Left colon (tissue), 2 donors: ENCODE measurements around the gene SNX22. TPM values are rescaled to one million over a fixed set of nuclear protein-coding genes. Genes with fewer than 3 reads are reported as not detected.

Experiments
- ATAC-seq: fragments of 200-7000 bp; cut with Tn5 transposase; one replicate; pipeline ENCODE4 v1.9.1; 2020; ENCODE audit warnings: mild to moderate bottlenecking, moderate library complexity
- DNase-seq, 2 donors: peaks; one replicate each; pipeline ENCODE4 v3.0.0-alpha.2; 2020
- intact Hi-C, 2 donors: fragments of 100-400 bp; cut with DNase I in 1 of 2; cut with micrococcal nuclease in 1 of 2; formaldehyde crosslinking; loops; one replicate each; pipeline versions ENCODE4 v1.11.2 to v1.14.0; 2022; cut with DNase I, micrococcal nuclease
- total RNA-seq, 2 donors: library from RNA; stranded (reverse); fragmentation: NEBNext Ultra II Directional; extraction: Animal tissue kit (Norgen Biotek cat#: 25700); gene quantifications; one replicate each; pipeline ENCODE4 v1.2.1, GENCODE V29; 2021
- donor health status: DM: no; HTN: no; CAD: no.
- donor health status: DM: yes; HTN: yes; CAD: no.

Gene SNX22
- total RNA-seq, 2 donors from 2014 or later: 0.34 to 0.73 TPM

DNA sequence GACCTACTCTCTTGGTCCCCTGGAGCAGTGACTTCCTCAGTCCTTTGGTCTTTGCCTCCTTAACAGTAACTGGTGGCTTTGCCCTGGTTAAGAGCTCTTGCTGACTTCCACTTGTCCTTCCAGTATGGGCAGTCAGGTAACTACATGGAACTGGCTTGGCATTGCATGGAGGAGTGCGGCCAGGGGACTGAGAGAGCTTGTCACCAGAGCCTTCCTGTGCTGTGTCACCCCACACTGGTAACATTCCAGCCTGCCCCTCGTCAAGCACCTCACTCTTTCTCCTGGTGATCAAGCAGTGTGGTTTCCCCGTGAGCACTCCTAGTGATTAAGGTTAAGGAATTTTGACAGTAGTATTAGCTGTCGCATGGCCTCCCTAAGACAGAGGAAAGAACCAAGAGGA lies 19.3 kb upstream of the SNX22 start:
- ATAC-seq: no peak
- intact Hi-C loops: no loop called here

DNA sequence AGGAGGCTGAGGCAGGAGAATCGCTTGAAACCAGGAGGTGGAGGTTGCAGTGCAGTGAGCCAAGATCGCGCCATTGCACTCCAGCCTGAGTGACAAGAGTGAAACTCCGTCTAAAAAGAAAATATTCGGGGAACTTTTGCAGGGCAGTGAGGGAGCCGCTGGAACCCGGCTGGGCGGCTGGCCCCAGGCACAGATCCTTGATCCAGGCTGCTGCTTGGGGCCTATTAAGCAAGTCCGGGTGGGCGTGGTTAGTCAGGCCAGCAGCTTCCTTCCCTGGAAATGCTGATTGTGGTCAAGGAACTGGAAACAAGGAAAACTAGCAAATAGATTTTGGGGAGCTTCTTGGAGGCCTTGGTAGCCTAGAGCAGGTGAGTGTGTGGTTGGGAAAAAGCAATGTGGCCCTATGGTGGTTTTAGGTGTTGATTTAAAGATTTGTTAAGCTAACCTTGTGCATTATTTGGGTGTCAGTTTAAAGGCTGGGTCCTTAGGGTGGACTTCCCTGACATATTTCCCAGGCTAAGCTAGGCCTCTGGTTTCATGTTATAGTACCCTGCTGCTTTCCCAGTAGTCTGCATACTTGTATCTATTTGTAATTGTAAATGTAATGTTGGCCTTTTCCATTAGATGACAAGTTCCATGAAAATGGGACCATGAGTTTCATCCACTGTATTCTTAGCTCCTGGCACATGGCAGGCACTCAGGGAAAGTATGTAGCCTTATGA lies 17.7 kb upstream of the SNX22 start:
- no peak for ATAC-seq
- intact Hi-C loops: no loop called here
- DNase-seq: no peak

More for the DNA sequence above, 19.3 kb upstream of the SNX22 start:
- no peak for DNase-seq

DNA sequence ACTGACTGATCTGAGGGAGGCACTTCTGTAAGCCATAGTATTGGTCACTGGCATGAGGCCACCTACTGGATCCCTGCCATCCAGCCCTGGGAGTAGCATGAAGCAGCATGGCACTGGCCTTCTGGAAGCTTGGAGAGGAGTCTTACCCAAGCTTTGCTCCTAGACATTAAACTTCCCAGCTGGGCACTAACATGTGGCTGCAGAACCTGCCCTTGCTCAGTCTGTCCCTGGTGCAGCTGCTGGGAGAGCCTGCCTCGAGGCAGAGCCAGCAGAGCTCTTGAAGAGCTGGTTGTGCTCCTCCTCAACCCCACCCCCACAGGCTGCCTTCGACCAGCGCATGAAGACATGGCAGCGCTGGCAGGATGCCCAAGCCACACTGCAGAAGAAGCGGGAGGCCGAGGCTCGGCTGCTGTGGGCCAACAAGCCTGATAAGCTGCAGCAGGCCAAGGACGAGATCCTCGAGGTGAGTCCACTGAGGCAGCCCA lies 17.1 kb upstream of the SNX22 start:
- DNase-seq (no peak), ATAC-seq (no peak)
- intact Hi-C loops: no loop called here

DNA sequence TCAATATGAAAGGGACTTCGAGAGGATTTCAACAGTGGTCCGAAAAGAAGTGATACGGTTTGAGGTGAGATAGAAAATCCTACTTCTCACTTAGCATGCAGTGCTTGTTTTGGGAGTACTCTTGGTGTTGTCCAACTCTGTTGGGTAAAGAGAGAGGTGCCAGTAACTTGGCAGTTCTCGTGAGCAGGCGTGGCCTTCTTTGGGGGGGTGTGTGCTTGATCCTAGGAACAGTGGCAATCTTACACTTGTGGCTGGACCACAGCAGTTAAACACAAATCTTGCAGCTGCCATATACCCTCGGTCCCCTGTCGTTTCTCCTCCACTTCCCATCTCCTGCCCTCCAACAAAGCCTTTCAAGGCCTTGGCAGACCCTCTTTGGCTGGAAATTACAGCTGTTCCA lies 15.2 kb upstream of the SNX22 start:
- no peak for DNase-seq
- ATAC-seq: no peak
- intact Hi-C loops: no loop called here

DNA sequence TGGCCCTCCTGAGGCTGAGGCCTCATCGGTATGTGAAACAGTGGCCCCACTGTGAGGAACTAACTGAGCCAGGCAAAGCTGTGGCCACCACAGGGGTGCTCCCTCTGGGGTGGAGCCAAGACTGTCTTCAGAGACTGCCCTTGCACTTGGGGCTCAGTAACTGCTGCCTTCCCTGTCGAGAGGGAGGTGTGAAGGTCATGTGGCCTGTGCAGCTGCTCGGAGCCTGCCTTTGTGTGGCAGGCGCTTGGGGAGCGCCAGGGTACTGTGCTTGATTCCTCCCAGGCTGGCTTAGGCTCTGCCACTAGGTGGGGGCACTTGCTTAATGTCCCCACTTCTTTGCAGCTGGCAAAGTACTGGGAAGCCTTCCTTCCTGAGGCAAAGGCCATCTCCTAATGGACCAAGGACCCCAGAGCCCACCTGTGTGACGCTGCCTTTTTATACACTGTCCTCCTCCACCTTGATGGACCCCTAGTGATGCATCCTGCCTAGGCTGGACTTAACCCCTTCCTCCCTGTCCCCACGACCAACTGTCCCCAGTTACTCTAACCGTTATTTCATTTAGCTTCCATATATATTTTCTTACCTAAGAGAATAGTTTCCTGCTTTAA lies 14.2 kb upstream of the SNX22 start:
- intact Hi-C loops: no loop called here
- DNase-seq: no peak
- peak; percentile 23 for ATAC-seq

DNA sequence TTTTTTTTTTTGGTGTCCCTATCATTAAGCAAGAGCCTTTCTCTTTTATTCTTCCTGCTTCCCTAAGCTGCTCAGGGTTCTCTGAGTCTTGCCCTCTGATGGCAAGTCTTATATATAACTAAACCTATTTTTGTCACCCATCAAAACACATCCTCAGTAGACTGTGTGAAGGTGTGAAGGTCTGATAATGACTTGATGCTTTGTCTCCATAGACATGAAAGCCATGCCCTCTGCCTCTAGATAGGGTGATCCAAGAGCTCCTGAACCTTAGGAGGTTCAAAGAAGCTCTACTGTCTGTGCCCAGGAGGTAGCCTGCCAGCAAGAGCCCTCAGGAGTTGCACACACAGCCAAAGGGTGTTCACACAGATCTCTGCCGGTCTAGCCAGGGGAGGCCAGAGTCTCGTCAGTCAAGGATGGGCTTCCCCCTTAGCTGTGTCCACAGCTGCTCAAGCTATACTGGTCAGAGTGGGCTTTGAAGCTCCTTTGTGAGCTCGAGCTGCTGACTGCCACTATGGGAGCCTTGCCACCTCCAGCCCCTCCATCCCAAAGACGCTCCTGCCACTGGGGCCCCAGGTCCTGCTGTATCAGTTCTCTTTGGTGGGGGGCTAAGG lies 13.1 kb upstream of the SNX22 start:
- ATAC-seq (no peak), DNase-seq (no peak)
- intact Hi-C loops: no loop called here

DNA sequence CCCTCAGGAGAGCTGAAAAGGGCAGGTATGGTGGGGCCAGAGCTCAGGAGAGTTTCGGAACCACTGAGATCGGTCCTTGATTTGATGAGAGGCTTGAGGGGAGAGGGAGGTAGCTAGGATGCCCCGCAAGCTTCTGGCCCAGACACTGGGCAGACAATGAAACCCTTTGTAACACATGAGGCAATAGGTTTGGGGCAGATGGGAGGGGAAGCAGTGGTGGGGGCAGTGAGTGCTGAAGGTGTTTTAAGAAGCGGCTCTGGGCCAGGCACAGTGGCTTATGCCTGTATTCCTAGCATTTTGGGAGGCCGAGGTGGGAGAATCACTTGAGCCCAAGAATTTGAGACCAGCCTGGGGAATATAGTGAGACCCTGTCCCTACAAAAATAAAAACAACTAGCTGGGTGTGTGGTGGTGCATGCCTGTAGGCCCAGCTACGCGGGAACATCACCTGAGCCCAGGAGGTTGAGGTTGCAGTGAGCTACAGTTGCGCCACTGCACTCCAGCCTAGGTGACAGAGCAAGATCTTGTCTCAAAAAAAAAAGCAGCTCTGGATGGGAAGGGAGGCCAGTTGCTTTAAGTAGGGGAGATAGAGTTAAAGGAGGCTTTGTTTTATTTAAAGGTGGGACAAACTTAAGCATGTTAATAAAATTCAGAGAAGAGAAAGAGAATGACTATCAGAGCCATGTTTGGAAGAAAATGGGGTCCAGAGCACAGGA lies 9.6 kb upstream of the SNX22 start:
- intact Hi-C loops: no loop called here
- ATAC-seq (no peak), DNase-seq (no peak)

DNA sequence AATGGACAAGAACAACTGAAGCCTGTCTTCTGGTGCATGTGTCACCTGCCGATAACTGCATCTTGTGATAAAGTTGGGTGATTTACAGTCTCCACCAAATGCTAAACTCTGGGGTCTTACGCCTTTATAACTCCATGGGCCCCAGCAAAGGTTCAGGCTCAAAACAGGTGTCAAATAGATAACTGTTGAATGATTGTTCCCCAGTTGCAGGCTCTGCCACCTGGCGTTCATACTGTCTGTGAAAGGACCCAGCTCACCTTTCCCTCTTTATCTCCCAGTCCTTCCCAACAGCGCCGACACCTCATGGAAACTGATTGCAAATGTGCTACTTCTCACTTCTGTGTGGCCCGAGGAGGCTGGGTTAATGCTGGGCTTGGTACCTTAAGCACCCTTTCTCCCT lies 8.3 kb upstream of the SNX22 start:
- ATAC-seq: no peak
- no peak for DNase-seq
- intact Hi-C loops: no loop called here

DNA sequence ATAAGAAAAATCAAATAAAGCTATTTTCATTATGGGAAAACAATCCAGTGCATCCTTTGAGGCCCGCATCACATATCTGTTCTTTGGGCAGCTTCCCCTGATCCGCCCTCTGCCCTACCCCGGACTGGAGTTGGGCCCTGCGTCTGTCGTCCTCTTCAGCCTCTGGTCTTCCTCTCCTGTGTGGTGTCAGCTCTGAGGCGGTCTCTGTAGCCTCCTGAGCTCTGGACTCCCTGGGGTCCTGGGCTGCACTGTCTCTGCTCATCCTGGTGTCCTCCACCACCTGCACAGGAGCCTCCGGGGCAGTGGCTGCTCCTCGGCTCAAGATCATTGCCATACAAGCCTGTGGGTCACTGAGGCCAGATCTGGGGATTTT lies 7.4 kb upstream of the SNX22 start:
- intact Hi-C loops: no loop called here
- DNase-seq (no peak), ATAC-seq (no peak)

DNA sequence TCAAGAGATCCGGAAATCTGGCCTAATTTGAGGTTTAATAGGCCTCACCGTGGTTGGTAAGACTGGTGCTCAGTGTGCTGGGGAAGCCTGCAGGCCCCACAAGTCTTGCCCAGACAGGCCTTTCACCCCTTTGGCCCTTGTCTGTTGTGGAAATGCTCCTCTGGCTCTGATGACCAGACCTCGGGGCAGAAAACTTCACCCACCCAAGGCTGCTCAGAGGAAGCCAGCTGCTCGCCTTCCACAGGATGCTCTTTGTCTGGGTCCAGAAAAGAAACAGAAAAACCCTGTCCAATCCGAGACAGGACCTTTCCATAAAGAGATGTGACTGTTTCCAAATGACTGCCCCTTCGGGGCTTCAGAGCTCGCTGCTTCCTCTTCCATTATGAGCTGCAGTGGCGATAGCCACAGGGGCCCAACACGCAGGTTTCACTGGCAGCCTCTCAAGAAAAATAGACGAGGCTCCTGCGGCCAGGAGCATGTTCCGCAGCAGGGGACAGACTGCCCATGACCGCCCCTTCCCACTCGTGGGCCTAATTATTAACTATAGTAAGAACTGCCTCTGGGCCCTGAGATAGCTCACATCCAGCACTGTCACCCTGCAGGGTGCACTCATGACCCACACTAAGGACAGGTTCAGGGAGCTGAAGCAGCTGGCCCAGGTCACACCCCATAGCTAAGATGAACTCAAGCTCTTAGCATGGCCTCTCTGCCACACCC lies 6.8 kb upstream of the SNX22 start:
- intact Hi-C loops: no loop called here
- DNase-seq: no peak
- ATAC-seq: peak; percentile 26

DNA sequence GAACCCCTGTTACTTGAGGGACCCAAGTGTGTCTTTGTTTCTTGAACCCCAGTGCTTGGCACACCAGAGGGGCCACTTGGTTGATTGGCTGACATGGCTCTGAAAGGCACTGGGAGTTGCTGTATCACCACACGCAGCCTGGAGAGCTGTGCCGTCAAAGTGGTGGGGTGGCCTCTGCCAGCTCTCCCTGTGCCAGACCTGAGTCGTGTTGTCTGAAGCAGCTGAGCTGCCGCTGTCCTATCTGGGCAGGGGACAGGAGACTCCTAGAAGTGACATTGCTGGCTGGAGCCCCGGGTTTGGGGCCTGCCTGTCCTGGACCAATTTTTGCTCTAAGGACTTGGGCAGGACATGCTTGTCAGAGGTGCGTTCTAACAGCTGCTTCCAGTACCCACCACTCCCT lies 5.5 kb upstream of the SNX22 start:
- intact Hi-C loops: no loop called here
- no peak for ATAC-seq
- DNase-seq: no peak

DNA sequence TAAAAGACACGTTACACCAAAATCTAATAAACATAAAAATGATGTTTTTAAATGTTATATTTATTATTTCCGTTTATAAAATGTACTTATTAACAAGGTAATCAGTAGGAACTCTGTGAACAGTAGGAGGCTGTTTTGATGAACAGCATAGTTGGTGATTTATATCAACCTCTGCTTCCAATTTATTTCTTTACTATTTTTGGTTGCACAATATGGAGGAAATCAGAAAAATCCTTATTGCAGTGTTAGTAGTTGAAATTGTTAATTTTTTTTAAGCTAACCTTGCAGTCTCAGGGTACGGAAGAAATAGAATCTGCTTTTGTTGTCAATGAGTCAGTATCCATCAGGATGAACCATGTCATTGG lies 5.0 kb upstream of the SNX22 start:
- no peak for ATAC-seq
- no peak for DNase-seq
- intact Hi-C loops: no loop called here

DNA sequence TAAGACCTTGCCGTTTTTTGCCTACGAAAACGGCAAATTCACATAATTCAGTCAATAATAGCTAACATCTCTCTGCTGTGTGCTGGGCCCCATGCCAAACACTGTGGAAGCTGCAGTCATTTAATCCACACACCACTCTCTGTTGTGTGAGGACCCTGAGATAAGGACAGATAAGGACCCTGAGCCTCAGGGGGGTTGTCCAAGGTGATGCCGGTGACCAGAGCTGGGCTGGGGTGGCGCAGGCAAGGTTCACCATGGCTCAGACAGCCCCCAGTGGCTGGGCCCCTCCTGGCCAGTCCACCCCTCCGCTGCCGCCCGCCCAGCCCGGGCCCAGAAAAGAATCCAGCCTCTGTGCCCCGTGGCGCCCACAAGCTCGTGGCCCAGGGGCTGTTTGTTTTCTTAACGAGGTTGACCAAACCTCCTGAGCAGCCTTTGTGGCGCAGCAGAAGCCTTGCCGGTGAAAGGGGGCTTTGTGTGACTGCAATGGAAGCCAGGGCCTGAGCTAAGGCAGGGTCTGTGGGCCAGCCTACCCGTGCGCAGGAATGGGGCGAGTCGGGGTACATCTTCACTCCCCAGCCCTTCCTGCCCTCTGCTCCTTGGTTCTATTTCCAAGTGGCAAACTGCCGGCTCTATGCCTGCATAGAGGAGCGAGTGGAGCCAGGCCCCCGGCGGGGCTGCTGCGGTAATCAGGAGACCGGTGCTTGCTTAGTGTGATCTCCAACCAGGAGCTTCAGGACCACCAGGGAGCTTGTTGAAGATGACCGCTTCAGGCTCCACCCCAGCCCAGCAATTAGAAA lies 4.4 kb upstream of the SNX22 start:
- no peak for ATAC-seq
- no peak for DNase-seq
- intact Hi-C loops: no loop called here

DNA sequence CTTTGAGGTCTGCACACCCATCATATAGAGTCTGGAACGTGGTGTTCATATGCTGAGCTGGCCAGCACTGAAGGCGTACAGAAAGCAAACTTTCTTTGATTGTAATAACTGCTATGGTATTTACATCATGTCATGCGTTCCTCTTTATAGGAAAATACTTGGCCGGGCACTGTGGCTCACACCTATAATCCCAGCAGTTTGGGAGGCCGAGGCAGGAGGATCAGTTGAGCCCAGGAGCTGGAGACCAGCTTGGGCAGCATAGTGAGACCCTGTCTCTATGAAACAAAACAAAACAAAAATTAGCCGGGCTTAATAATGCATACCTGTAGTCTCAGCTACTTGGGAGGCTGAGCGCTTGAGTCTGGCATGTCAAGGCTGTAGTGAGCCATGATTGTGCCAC lies 3.4 kb upstream of the SNX22 start:
- no peak for ATAC-seq
- intact Hi-C loops: no loop called here

DNA sequence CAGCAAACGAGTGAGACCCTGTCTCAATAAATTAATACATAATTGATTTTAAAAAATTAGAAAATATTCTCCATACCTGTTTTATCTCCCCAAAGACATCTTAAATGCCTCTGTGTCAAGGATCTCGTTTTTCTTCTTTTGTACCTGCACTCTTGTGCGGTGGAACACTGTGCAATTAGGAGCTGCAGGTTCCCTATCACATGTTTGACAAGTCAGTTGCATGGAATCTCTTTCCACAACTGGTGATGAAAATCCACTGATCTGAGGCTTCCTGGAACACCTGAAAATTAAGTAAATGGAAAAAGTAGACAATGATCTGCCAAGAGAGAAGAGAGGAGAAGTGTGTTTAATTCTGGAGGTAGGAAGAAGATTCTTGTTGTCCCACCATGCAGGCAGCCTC lies 3.0 kb upstream of the SNX22 start:
- intact Hi-C loops: no loop called here
- DNase-seq (no peak), ATAC-seq (no peak)

More for the DNA sequence above, 3.4 kb upstream of the SNX22 start:
- no peak for DNase-seq

DNA sequence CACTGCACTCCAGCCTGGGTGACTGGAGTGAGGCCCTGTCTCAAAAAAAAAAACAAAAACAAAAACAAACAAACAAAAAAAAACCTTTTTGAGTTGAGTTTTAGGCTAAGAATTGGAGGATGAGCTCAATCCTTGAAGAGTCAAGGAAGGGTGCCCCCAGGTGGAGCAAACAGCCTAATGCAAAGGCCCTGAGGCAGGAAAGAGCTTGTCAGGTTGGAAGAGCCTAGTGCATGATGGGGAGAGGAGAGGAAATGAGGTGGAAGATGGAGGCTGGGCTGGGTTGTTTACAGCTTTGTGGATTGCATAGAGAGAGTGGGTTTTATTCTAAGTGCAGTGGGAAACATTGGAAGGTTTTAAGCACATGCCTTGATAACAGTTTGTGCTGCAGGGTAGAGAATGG lies 2.1 kb upstream of the SNX22 start:
- intact Hi-C loops: no loop called here
- ATAC-seq (no peak), DNase-seq (no peak)

DNA sequence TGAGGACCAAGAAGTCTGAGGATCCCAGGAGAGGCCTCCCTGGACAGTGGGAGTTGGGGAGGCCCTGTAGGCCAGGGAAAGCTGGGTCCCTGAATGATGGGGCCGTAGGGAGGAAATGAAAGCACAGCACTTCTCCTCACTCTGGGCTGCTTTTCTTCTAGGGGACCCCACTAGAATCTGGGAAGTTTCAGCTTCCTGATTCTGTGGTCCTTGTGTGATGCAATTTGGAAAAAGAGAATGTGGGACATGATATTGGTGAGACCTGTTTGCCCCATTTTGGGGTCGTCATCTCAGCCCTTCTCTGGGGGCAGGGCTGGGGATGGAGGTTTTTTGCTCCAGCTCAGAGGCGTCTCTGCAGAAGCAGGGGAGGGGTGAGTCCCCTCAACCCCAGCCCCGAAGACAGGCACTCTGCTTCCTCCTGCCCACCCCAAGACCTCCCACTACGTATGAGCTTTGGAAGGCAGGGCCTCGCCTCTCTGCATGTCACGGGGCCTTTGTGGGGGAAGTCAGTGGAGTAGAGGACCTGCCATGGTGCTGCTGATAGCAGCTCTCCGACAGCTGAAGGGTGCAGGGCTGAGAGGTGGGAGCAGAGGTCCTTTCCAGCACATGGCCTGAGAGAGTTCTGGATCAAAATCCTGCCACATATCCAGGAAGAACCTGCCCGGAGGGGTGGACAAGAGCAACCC lies 1.5 kb upstream of the SNX22 start:
- DNase-seq (no peak), ATAC-seq (no peak)
- intact Hi-C loops: no loop called here
